Motor neuron (in vitro differentiated cells): ENCODE measurements around the gene FMNL3. TPM values are rescaled to one million over a fixed set of nuclear protein-coding genes. Genes with fewer than 3 reads are reported as not detected.

Source experiments
- total RNA-seq, 8 experiments: library from RNA; unstranded; fragments of 300-600 nt; gene quantifications; 2 replicates each; pipeline versions ENCODE4 v1.2.3 to v1.2.4, GENCODE V29; 2022

Gene FMNL3
- total RNA-seq, 8 experiments from 2014 or later: 3.1 to 9.0 (median 5.1) TPM

Other genes with a start within 250 kb of the FMNL3 start
- 1 to 10 TPM in 4 of 8 experiments, under 1 TPM in 4; 0.10 to 1.6 (median 1.0) TPM for gene KCNH3, start 168.4 kb downstream of the FMNL3 start, total RNA-seq
- gene MCRS1, start 139.3 kb downstream of the FMNL3 start, total RNA-seq: 10 to 100 TPM; 30.4 to 72.3 (median 47.0) TPM
- 1 to 10 TPM in 4 of 8 experiments, under 1 TPM in 4; 0.65 to 5.3 (median 1.1) TPM for gene FAM186B, start 101.8 kb downstream of the FMNL3 start, total RNA-seq
- gene PRPF40B, start 83.8 kb downstream of the FMNL3 start, total RNA-seq: 10 to 100 TPM in 6 of 8 experiments, 1 to 10 TPM in 2; 8.0 to 27.5 (median 20.1) TPM
- 100 to 1,000 TPM; 205 to 533 (median 229) TPM for gene TMBIM6, start 34.2 kb upstream of the FMNL3 start, total RNA-seq
- gene NCKAP5L, start 121.0 kb upstream of the FMNL3 start, total RNA-seq: 10 to 100 TPM; 15.1 to 51.6 (median 22.3) TPM
- 10 to 100 TPM in 1 of 8 experiments, 1 to 10 TPM in 7; 4.3 to 10.4 (median 8.1) TPM for gene BCDIN3D, start 135.7 kb upstream of the FMNL3 start, total RNA-seq
- 10 to 100 TPM in 4 of 8 experiments, 1 to 10 TPM in 2, under 1 TPM in 1, not detected in 1; 0.51 to 17.5 (median 15.6) TPM for gene FAIM2, start 196.5 kb upstream of the FMNL3 start, total RNA-seq
- gene AQP2, start 243.3 kb upstream of the FMNL3 start, total RNA-seq: under 1 TPM in 5 of 8 experiments, not detected in 3; 0.09 to 0.81 (median 0.14) TPM